ENCODE measurements around the gene SH3D21. TPM values are rescaled to one million over a fixed set of nuclear protein-coding genes. Genes with fewer than 3 reads are reported as not detected.

Gene SH3D21
- total RNA-seq, 1 experiment from 2014 or later, result 0.98 TPM

- in situ Hi-C loops (cut with HindIII; ENCODE audit: low pct_unique_long_range_greater_than_20kb, low sequenced_read_pairs), result no loop called here
- DNase-seq (ENCODE audit: low read depth, low spot score), result no peak
Observed at GRCh38 chr1:36349241-36349671, 43.1 kb downstream of the SH3D21 start.

DNA sequence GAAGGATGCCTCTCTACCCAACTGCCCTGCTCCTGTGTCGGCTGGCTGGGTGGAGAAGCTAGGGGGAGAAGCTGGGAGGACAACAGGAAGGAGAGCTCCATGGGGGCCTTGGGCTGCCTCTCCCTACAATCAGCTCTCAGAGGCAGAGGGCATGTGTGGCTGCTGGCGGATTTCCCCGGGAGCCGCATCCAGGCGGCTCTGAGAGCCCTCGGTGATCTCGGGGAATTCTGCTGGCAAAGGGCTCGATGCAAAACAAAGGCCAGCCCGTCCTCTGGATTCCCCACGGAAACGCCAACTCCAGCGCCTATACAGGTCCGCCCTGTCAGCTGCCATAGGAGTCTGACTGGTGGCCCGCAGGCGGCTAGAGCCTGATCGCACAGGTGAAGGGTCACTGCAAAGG lies 43.7 kb downstream of the SH3D21 start:
- in situ Hi-C loops (cut with HindIII; ENCODE audit: low pct_unique_long_range_greater_than_20kb, low sequenced_read_pairs), result no loop called here
- DNase-seq (ENCODE audit: low read depth, low spot score), result no peak

GRCh38 chr1:36350659-36351226 lies 44.6 kb downstream of the SH3D21 start:
- in situ Hi-C loops (cut with HindIII; ENCODE audit: low pct_unique_long_range_greater_than_20kb, low sequenced_read_pairs), result no loop called here
- no peak for DNase-seq (ENCODE audit: low read depth, low spot score)

- in situ Hi-C loops (cut with HindIII; ENCODE audit: low pct_unique_long_range_greater_than_20kb, low sequenced_read_pairs), result no loop called here
- no peak for DNase-seq (ENCODE audit: low read depth, low spot score)
Observed at GRCh38 chr1:36351227-36351977, 45.2 kb downstream of the SH3D21 start.

GRCh38 chr1:36352125-36352909 lies 46.1 kb downstream of the SH3D21 start:
- DNase-seq (ENCODE audit: low read depth, low spot score), result no peak
- in situ Hi-C loops (cut with HindIII; ENCODE audit: low pct_unique_long_range_greater_than_20kb, low sequenced_read_pairs), result no loop called here

- DNase-seq (ENCODE audit: low read depth, low spot score), result no peak
- in situ Hi-C loops (cut with HindIII; ENCODE audit: low pct_unique_long_range_greater_than_20kb, low sequenced_read_pairs), result no loop called here
Observed at GRCh38 chr1:36352910-36353878, 47.0 kb downstream of the SH3D21 start.

DNA sequence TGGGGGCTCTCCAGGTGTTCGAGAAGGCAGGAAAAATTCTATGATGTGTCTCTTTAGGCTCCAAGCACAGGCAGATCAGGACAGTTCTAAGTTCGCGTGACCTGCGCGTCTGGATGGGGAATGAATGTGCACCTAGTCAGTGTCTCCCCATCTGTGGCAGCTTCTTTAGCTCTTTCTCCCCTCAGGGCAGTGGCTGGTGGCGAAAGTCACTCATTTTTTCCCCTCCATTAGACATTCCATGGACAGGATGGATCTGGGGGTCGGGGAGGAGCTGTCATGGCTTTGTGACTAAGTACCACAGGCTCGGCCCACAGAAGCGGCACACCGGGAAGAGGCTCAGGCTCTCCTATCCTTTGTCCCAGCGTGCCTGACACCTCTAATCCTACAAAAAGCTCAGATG lies 48.3 kb downstream of the SH3D21 start:
- no peak for DNase-seq (ENCODE audit: low read depth, low spot score)
- in situ Hi-C loops (cut with HindIII; ENCODE audit: low pct_unique_long_range_greater_than_20kb, low sequenced_read_pairs), result no loop called here

GRCh38 chr1:36355811-36356210 lies 49.6 kb downstream of the SH3D21 start:
- no peak for DNase-seq (ENCODE audit: low read depth, low spot score)
- in situ Hi-C loops (cut with HindIII; ENCODE audit: low pct_unique_long_range_greater_than_20kb, low sequenced_read_pairs), result no loop called here

GRCh38 chr1:36358514-36359084 lies 52.4 kb downstream of the SH3D21 start:
- in situ Hi-C loops (cut with HindIII; ENCODE audit: low pct_unique_long_range_greater_than_20kb, low sequenced_read_pairs), result no loop called here
- no peak for DNase-seq (ENCODE audit: low read depth, low spot score)

GRCh38 chr1:36359383-36359782 lies 53.2 kb downstream of the SH3D21 start:
- DNase-seq (ENCODE audit: low read depth, low spot score), result no peak
- in situ Hi-C loops (cut with HindIII; ENCODE audit: low pct_unique_long_range_greater_than_20kb, low sequenced_read_pairs), result no loop called here

DNA sequence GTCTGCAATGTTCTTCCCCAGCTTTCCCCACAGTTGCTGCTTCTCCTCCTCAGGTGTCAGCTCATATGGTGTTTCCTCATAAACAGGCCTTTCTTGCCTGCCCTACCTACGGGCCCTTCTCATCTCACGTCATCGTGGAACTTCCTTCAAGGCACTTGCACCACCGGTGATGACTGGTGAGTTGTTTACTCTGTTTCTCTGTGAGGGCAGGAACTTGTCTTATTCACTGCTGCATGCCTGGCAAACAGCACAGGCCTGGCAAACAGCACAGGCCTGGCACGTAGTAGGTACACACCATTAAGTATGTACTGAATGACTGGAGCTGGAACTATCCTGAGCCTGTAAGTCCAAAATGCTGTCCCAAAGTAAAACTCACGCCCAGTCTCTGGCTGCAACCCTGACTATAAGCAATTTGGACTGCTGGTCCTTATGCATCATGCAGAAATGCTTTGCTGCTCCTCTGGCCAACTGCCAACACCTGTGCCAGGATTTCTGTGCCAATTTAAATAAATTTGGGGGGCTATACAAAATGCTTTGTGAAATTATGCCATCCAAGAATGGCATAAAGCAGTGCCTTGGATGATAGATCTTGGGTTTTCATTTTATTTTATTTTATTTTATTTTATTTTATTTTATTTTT lies 53.9 kb downstream of the SH3D21 start:
- in situ Hi-C loops (cut with HindIII; ENCODE audit: low pct_unique_long_range_greater_than_20kb, low sequenced_read_pairs), result no loop called here
- DNase-seq (ENCODE audit: low read depth, low spot score), result no peak

DNA sequence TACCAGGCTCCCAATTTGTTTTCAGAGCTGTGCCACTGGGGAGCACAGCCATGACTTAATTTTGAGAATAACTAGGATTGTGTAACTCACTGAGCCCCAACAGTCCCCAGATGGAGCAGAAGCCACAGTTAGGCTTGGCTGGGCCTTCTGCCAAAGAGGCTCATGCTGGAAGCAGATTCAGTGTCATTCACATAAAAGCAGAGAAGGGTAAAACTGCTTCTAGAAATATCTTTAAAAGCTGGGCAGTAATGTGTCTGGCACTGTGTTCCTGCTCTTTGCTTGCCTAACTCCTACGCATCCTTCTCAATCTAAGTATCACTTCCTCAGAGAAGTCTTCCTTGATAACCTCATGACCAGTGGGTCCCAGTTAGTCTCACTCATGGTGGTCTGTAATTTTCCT lies 59.2 kb downstream of the SH3D21 start:
- in situ Hi-C loops (cut with HindIII; ENCODE audit: low pct_unique_long_range_greater_than_20kb, low sequenced_read_pairs), result no loop called here
- DNase-seq (ENCODE audit: low read depth, low spot score), result no peak

DNA sequence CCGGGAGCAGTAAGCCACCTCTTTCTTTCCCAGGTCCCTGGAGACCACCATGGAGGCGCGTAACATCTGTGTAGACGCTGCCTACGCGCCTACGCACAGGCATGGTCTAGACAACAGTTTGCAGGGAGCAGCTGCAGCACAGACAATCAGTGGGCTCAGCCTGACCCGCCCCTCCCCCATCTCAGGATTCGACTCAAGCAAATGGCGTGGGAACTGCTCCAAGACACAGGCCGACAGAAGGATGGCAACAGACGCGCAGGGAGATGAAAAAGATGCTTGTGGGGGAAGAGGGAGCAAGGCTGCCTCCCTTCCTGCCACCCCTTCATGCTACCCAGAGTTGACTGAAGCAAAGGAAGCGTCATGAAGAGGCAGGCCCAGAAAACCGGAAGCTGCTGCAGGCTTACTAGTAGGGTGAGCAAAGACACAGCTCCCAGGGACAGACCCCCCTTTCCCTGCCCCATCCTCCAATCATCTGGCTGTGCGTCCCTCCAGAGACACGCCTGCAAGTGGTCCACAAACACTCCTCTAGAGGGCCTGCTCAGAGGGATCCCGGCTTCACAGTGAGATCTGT lies 60.0 kb downstream of the SH3D21 start:
- DNase-seq (ENCODE audit: low read depth, low spot score), result no peak
- in situ Hi-C loops (cut with HindIII; ENCODE audit: low pct_unique_long_range_greater_than_20kb, low sequenced_read_pairs), result no loop called here

GRCh38 chr1:36367066-36367465 lies 60.9 kb downstream of the SH3D21 start:
- in situ Hi-C loops (cut with HindIII; ENCODE audit: low pct_unique_long_range_greater_than_20kb, low sequenced_read_pairs), result no loop called here

GRCh38 chr1:36367798-36368197 lies 61.6 kb downstream of the SH3D21 start:
- in situ Hi-C loops (cut with HindIII; ENCODE audit: low pct_unique_long_range_greater_than_20kb, low sequenced_read_pairs), result no loop called here
- DNase-seq (ENCODE audit: low read depth, low spot score), result no peak

More at GRCh38 chr1:36367066-36367465, 60.9 kb downstream of the SH3D21 start:
- no peak for DNase-seq (ENCODE audit: low read depth, low spot score)

DNA sequence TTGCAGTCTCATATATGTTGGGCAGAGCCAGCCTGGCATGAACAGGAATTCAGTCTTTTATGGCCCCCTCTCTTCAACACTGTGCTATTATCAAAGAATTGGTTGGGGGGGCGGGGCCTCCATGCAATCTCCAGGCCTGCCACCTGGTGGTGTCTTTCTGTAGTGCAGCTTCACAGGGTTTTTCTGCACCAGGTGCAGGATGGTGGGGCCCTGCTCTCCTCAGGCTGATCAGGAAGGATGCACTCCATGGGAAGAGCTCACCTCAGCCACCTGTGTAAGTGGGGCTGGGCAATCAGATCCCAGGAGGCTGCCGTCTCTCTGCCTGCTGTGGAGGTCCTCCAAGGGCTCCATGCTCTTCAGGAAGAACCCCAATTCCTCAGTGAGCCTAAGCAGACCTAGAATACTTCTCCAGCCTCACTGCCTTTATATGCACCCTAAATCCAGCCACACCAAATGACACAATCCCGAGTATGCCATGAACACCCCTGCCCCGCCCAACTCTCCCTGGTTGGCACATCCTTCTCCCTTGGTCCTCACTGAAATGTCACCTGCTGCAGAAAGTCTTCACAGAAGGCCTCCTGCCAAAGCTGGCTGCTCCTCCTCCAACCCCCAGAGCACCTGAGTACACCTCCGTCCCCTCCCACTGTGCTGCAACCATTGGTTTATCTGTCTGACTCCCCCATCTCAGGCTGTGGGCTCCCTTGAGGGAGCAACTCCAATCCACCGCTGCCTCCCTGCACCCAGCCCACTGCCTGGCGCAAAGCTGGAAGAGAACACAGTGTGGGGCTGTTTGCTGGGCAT lies 63.1 kb downstream of the SH3D21 start:
- in situ Hi-C loops (cut with HindIII; ENCODE audit: low pct_unique_long_range_greater_than_20kb, low sequenced_read_pairs), result no loop called here
- peak; percentile 70 for DNase-seq (ENCODE audit: low read depth, low spot score)
